Nephron (organoid): ENCODE measurements around the gene BTBD2.

Source experiments
- H3K27ac Mint-ChIP-seq, 3 experiments: 2 replicates each; pipeline ENCODE4 v1.8.0; 2020; ENCODE audit warnings: mixed read lengths in 3 of 3, mild to moderate bottlenecking in 2 of 3, moderate library complexity in 1 of 3
- H3K27me3 Mint-ChIP-seq: 2 replicates; pipeline ENCODE4 v1.8.0; 2021; ENCODE audit warnings: low read depth, mild to moderate bottlenecking, moderate library complexity, mixed read lengths
- H3K36me3 Mint-ChIP-seq: 2 replicates; pipeline ENCODE4 v1.8.0; 2020; ENCODE audit warnings: low read depth, mixed read lengths
- H3K4me1 Mint-ChIP-seq: 2 replicates; pipeline ENCODE4 v1.8.0; 2020; ENCODE audit warnings: mixed read lengths
- H3K4me3 Mint-ChIP-seq, 3 experiments: 2 replicates each; pipeline ENCODE4 v1.8.0; 2020; ENCODE audit warnings: mild to moderate bottlenecking in 3 of 3, mixed read lengths in 3 of 3, moderate library complexity in 2 of 3
- H3K9me3 Mint-ChIP-seq: 2 replicates; pipeline ENCODE4 v1.8.0; 2020; ENCODE audit warnings: mixed read lengths
- TF ChIP-seq, protein P1 (sequence below), 3 experiments: fragments of 200-600 bp; sonication (generic); IDR thresholded peaks; one replicate each; pipeline ENCODE4 v1.5.0; 2021; ENCODE audit warnings: antibody characterized with exemption in 3 of 3; ENCODE audit not compliant: unreplicated experiment in 3 of 3

Gene BTBD2

DNA sequence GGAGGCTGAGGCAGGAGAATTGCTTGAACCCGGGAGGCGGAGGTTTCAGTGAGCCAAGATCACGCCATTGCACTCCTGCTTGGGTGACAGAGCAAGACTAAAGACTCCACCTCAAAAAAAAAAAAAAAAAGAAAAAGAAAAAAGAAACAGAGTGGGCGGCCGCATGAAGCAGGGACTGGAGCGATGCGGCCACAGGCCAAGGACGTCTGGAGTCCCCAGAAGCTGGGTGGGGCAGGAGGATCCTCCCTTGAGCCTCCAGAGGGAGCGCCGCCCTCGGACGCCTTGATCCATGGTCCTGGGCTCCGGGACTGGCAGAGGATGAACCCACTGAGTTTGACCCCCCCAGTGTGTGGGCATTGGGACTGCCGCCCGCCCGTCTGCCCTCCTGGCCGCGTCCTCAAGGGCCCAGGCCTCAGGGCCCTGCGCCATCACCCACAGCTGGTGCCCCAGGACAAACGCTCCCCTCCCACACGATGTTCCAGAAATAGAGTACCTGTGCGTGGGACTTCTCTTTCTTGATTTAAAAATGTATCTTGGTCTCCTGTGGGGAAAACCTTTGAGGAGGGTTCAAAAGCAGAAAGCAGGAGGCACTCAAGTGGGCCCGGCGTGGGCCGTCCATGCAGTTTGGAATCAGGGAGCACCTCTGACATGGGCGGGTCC, 15.5 kb downstream of the BTBD2 start:
- peaks cover 5% of the 10 kb centered on the region for H3K9me3 Mint-ChIP-seq
- H3K36me3 Mint-ChIP-seq = peaks cover 59% of the 10 kb centered on the region
- no peak overlapping the region for H3K27ac Mint-ChIP-seq
- no peak overlapping the region for H3K4me3 Mint-ChIP-seq
- TF ChIP-seq, protein P1, sequence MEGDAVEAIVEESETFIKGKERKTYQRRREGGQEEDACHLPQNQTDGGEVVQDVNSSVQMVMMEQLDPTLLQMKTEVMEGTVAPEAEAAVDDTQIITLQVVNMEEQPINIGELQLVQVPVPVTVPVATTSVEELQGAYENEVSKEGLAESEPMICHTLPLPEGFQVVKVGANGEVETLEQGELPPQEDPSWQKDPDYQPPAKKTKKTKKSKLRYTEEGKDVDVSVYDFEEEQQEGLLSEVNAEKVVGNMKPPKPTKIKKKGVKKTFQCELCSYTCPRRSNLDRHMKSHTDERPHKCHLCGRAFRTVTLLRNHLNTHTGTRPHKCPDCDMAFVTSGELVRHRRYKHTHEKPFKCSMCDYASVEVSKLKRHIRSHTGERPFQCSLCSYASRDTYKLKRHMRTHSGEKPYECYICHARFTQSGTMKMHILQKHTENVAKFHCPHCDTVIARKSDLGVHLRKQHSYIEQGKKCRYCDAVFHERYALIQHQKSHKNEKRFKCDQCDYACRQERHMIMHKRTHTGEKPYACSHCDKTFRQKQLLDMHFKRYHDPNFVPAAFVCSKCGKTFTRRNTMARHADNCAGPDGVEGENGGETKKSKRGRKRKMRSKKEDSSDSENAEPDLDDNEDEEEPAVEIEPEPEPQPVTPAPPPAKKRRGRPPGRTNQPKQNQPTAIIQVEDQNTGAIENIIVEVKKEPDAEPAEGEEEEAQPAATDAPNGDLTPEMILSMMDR (IDR thresholded peaks at IDR 0.05; ENCODE audit: unreplicated experiment in 3 of 3) = no peak
- no peaks in the 10 kb centered on the region for H3K27me3 Mint-ChIP-seq
- H3K4me1 Mint-ChIP-seq = no peaks in the 10 kb centered on the region

DNA sequence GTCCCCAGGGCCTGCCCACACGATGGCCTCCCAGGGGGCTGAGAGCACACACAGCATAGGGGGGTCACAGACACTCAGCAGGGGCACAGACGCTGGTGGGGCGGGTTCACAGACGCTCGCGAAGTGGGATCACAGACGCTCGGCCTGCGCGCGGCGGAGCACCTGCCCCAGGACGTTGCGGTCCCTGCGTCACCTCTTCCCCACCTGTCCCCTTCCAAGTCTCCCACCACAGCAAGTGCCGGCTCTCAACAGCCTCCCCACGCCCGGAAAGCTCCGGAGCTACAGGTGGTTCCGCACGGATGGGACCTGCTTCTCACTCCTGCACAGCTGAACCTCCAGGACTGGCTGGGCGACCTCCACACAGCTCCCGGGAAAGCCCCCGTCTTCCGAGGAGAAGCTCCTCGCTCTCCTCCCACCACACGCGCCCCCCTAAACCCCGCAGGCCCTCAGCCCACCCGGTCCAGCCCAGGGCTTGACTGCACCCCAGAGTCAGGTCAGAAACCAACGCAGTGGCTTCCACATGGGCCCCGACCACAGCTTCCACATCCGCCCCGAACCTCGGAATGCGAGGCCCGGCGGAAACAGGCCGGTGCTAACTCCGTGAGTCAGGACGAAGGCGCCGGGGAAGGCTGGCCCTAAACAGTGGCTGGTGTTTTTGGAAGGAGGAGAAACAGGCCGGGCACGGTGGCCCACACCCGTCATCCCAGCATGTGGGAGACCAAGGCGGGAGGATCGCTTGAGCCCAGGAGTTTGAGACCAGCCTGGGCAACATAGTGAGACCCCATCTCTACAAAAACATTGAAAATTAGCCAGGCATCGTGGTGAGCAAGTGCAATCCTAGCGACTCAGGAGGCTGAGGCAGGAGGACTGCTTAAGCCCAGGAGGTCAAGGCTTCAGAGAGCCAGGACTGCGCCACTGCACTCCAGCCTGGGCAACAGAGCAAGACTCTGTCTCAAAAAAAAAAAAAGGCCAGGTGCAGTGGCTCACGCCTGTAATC, 16.5 kb downstream of the BTBD2 start:
- H3K27me3 Mint-ChIP-seq = no peaks in the 10 kb centered on the region
- H3K9me3 Mint-ChIP-seq = peaks cover 5% of the 10 kb centered on the region
- H3K36me3 Mint-ChIP-seq = peaks cover 65% of the 10 kb centered on the region
- TF ChIP-seq, protein P1 (IDR thresholded peaks at IDR 0.05; ENCODE audit: unreplicated experiment in 3 of 3) = no peak
- H3K27ac Mint-ChIP-seq = no peak overlapping the region
- H3K4me1 Mint-ChIP-seq = no peaks in the 10 kb centered on the region
- no peak overlapping the region for H3K4me3 Mint-ChIP-seq

DNA sequence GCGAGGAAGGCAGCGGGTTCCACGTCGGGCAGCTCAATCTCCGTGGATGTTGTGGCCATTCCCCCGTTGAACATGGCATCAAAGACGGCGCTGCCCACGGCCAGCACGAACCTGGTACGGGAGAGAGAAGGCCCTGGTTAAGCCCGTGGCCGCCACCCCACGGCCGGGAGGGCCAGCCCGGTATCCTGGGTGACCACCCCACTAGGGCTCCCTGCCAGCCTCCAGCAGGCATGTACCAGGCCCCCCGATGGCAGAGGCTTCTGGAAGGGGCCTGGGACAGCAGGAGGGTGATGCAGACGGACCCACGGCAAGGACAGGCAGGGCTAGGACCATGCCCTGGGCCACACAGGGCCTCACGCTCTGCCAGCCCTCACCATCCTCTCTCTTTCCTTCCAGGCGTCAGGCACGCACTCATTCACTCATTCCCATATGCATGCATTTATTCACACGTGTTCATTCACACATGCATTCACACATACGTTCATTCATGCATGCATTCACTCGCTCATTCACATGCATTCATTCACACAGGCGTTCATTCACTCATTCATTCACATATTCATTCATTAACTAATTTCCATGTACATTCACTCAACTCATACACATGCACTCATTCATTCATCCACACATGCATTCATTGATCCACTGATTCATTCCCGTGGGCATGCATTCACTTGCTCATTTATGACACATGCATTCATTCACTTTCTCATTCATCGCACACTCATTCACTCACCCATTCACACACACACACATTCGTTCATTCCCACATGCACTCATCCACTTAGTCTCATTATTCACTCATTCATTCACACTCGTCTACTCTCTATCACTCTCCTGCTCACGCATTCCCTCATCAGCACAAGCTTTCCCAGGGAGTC, 17.9 kb downstream of the BTBD2 start:
- H3K4me1 Mint-ChIP-seq = no peaks in the 10 kb centered on the region
- H3K4me3 Mint-ChIP-seq = no peak overlapping the region
- H3K9me3 Mint-ChIP-seq = peaks cover 5% of the 10 kb centered on the region
- H3K27ac Mint-ChIP-seq = no peak overlapping the region
- TF ChIP-seq, protein P1 (IDR thresholded peaks at IDR 0.05; ENCODE audit: unreplicated experiment in 3 of 3) = no peak
- peaks cover 66% of the 10 kb centered on the region for H3K36me3 Mint-ChIP-seq
- H3K27me3 Mint-ChIP-seq = no peaks in the 10 kb centered on the region

DNA sequence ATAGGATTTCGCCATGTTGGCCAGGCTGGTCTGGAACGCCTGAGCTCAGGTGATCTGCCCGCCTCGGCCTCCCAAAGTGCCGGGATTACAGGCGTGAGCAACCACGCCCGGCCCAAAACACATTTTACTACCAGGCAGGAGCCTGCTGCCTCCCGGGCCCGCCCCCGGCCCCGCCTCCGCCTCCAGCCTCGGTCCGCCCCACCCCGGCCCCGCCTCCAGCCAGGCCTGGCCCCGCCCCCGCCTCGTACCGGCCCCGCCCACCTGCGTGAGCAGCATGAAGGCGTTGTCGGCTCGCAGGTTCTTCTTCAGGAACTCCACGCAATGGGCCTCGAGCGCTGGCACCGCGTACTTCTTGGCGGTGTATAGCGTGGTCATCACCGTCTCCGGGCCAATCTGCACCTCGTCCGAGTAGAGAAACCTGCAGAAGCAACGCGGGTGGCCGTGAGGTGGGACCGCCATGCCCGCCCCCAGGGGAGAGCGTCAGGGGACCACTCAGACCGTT, 22.7 kb downstream of the BTBD2 start:
- TF ChIP-seq, protein P1 (IDR thresholded peaks at IDR 0.05; ENCODE audit: unreplicated experiment in 3 of 3) = no peak
- no peak overlapping the region for H3K27ac Mint-ChIP-seq
- H3K36me3 Mint-ChIP-seq = peaks cover 56% of the 10 kb centered on the region
- no peak overlapping the region for H3K4me3 Mint-ChIP-seq
- H3K9me3 Mint-ChIP-seq = peaks cover 3% of the 10 kb centered on the region
- no peaks in the 10 kb centered on the region for H3K4me1 Mint-ChIP-seq
- H3K27me3 Mint-ChIP-seq = no peaks in the 10 kb centered on the region

DNA sequence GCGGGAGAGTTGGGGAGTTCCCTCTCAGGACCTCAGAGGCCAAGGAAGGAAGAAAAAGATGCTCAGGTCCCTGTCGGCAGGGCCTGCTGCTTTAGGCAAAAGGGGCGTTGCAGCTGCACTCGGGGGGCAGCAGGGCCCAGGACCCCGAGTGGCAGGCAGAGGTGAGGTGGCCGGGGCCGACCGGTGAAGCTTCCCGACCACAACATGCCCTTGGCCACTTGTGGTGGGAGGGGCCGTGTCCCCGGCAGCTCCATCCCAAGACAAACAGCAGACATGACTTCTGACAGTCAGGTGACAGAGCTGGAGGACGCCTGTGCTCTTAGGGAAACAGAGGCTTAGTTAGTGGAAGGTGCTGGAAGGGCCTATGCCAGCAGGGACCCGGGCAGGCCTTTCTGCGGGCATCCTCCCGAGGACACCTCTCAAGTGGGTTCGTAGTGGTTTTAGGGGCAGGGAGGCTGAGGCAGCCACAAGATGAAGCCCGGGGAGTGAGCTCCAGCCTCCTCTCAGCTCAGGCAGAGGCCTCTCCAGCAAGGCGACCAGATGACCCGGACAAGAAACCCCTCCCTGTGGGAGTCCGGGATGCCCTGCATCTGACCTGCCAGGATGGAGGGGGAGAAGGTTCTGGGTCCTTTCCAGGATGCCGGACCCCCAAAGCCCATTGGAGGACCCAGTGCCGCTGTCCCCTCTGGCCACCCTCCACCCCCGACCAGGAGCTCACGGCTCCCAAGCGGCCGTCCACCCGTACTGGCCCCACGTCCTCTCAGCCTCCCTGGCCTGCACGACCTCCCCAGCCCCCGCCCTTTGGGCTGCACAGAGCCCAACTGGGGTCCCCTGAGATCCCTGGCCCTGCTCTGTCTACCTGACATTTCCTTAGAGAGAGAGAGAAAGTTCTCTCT, 24.2 kb downstream of the BTBD2 start:
- H3K27me3 Mint-ChIP-seq = no peaks in the 10 kb centered on the region
- peaks cover 41% of the 10 kb centered on the region for H3K36me3 Mint-ChIP-seq

More for the DNA sequence above, 24.2 kb downstream of the BTBD2 start:
- TF ChIP-seq, protein P1 (IDR thresholded peaks at IDR 0.05; ENCODE audit: unreplicated experiment in 3 of 3) = no peak
- no peak overlapping the region for H3K27ac Mint-ChIP-seq
- no peaks in the 10 kb centered on the region for H3K4me1 Mint-ChIP-seq
- H3K4me3 Mint-ChIP-seq = no peak overlapping the region
- no peaks in the 10 kb centered on the region for H3K9me3 Mint-ChIP-seq
